ENCODE results near the gene BCL11A. TPM values are rescaled to one million over a fixed set of nuclear protein-coding genes. Genes with fewer than 3 reads are reported as not detected.

Gene BCL11A
- polyA plus RNA-seq, 2 of the 4 experiments (the other 2 are of a cell fraction) = 0.12 to 0.13 TPM

DNA sequence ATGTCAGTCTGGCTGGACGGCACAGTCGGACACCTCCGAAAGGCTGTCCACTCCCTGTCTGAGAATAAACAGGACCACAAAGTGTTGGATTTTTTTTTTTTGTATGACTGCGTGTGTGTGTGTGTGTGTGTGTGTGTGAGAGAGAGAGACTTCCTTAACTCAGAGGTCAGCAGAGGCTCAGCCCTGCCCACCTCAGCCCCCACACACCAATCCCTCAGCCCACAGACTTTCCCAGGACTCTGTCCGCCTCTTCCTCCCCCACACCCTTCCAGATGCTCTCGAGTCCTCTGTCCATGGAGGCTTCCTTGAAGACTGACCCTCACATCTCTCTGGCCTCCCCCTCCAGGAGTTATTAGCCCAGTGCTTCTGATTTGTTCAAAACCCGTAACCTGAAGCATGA, 147.3 kb downstream of the BCL11A start:
- WGBS (ENCODE audit: missing lambda C conversion rate) = 58% methylated on average over 7 of the region's 7 CpGs
- no peak for DNase-seq (ENCODE audit: low read depth in 1 of 2, low spot score in 1 of 2)
- no peak overlapping the region for H3K4me2 ChIP-seq
- ChIA-PET POLR2A (no interaction called here), CTCF (no interaction called here)
- H3K9me3 ChIP-seq = no peaks in the 10 kb centered on the region
- H3K4me3 ChIP-seq = no peak overlapping the region
- H3K27ac ChIP-seq = no peak overlapping the region
- TF ChIP-seq, protein P1, sequence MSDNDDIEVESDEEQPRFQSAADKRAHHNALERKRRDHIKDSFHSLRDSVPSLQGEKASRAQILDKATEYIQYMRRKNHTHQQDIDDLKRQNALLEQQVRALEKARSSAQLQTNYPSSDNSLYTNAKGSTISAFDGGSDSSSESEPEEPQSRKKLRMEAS (IDR thresholded peaks at IDR 0.05) = no peak
- TF ChIP-seq, protein P2, sequence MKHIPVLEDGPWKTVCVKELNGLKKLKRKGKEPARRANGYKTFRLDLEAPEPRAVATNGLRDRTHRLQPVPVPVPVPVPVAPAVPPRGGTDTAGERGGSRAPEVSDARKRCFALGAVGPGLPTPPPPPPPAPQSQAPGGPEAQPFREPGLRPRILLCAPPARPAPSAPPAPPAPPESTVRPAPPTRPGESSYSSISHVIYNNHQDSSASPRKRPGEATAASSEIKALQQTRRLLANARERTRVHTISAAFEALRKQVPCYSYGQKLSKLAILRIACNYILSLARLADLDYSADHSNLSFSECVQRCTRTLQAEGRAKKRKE (CRISPR knock-in tag; IDR thresholded peaks at IDR 0.05; ENCODE audit: low read depth) = no peak
- TF ChIP-seq HDAC2 (IDR thresholded peaks at IDR 0.05) (no peak), ZNF302 (CRISPR knock-in tag; IDR thresholded peaks at IDR 0.05) (no peak), CEBPB (IDR thresholded peaks at IDR 0.05) (no peak)
- no peak for ATAC-seq
- no peaks in the 10 kb centered on the region for H3K4me1 ChIP-seq
- FAIRE-seq = no peak

DNA sequence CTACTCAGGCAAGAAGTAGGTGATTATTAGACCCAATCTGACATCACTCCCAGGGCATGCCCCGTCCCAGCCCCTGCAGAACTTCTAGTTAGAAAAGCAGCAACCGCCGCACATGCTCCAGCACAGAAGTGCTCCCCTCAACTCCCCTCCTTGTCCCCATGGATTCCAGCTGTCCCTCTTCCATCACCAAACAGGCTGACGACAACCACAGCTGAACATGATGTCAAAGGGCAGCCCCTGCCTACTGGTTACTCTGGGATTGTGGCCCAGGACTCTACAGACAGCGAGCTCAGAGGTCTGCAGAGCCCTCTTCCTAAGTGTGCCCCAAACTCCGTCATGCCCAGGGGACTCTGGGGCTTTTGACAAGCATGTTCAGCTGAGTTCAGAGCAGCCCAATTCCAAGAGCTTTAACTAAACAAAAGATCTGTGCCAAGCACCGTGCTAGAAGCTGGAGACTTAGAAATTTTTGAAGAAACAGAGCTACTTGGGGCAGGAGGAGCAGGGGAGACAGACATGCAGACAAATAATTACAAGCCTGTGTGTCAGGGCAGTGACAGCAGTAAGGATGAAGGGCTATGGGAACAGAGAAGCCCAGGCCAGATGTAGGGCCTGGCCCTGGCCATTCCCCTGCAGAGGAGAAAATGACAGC, 148.1 kb downstream of the BCL11A start:
- H3K4me2 ChIP-seq = no peak overlapping the region

More for the DNA sequence above, 148.1 kb downstream of the BCL11A start:
- 31% methylated on average over 7 of the region's 7 CpGs for WGBS (ENCODE audit: missing lambda C conversion rate)
- Histone ChIP-seq H3K4me3 (no peak overlapping the region), H3K4me1 (no peaks in the 10 kb centered on the region), H3K27ac (no peak overlapping the region), H3K9me3 (no peaks in the 10 kb centered on the region)
- no peak for TF ChIP-seq BHLHE40 (IDR thresholded peaks at IDR 0.05; ENCODE audit: low read depth, low read length)
- TF ChIP-seq MAZ (IDR thresholded peaks at IDR 0.05; ENCODE audit: borderline replicate concordance, low read depth, low read length) = no peak
- no peak for TF ChIP-seq FOSL2 (IDR thresholded peaks at IDR 0.05)
- no peak for TF ChIP-seq FOSL2 (CRISPR knock-in tag; IDR thresholded peaks at IDR 0.05)
- no peak for TF ChIP-seq CBX2 (IDR thresholded peaks at IDR 0.05; ENCODE audit: borderline replicate concordance, low read depth)
- TF ChIP-seq CHD2 (IDR thresholded peaks at IDR 0.05; ENCODE audit: low read length, partially characterized antibody) = no peak
- no peak for TF ChIP-seq RFX5 (IDR thresholded peaks at IDR 0.05)
- no peak for TF ChIP-seq ZFP36 (IDR thresholded peaks at IDR 0.05; ENCODE audit: borderline replicate concordance, partially characterized antibody)
- TF ChIP-seq RAD21 (conservative IDR thresholded peaks at IDR 0.05 in 1 of 2, IDR thresholded peaks at IDR 0.05 in 1 of 2) = no peak
- TF ChIP-seq EP300 (IDR thresholded peaks at IDR 0.05) = no peak
- TF ChIP-seq, protein P1 (IDR thresholded peaks at IDR 0.05) = no peak
- no peak for TF ChIP-seq NPAS2 (CRISPR knock-in tag; IDR thresholded peaks at IDR 0.05; ENCODE audit: borderline replicate concordance)
- TF ChIP-seq HOXB13 (CRISPR knock-in tag; IDR thresholded peaks at IDR 0.05; ENCODE audit: low read depth) = no peak
- TF ChIP-seq, protein P2 (CRISPR knock-in tag; IDR thresholded peaks at IDR 0.05; ENCODE audit: low read depth) = no peak
- TF ChIP-seq, protein P3, sequence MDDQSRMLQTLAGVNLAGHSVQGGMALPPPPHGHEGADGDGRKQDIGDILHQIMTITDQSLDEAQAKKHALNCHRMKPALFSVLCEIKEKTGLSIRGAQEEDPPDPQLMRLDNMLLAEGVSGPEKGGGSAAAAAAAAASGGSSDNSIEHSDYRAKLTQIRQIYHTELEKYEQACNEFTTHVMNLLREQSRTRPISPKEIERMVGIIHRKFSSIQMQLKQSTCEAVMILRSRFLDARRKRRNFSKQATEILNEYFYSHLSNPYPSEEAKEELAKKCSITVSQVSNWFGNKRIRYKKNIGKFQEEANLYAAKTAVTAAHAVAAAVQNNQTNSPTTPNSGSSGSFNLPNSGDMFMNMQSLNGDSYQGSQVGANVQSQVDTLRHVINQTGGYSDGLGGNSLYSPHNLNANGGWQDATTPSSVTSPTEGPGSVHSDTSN (IDR thresholded peaks at IDR 0.05) = no peak
- TF ChIP-seq ESRRA (IDR thresholded peaks at IDR 0.05; ENCODE audit: borderline replicate concordance, low read length) = no peak
- TF ChIP-seq MAFK (IDR thresholded peaks at IDR 0.05; ENCODE audit: partially characterized antibody) = no peak
- no peak for TF ChIP-seq ZC3H11A (IDR thresholded peaks at IDR 0.05)
- ChIA-PET CTCF (no interaction called here), POLR2A (no interaction called here)
- no peak; a peak in 1 of 6 replicates for ATAC-seq
- no peak for FAIRE-seq
- DNase-seq (ENCODE audit: low read depth in 1 of 2, low spot score in 1 of 2) = no peak

Other genes starting within 250 kb of the BCL11A start
- gene PAPOLG, start 202.6 kb upstream of the BCL11A start, polyA plus RNA-seq (2011; rRNA removed) = 20.9 and 21.8 TPM in 2 replicates
- 7.3 to 7.8 TPM (median 7.7 TPM) in 3 replicates for gene PAPOLG, start 202.6 kb upstream of the BCL11A start, polyA plus RNA-seq (2017; fragmentation: RNase III; extraction: RNeasy Plus Mini Kit Qiagen cat#74134 plus additional on column Dnase treatment)